ENCODE results near the gene CYSRT1. TPM values are rescaled to one million over a fixed set of nuclear protein-coding genes. Genes with fewer than 3 reads are reported as not detected.

CYSRT1 gene
- total and polyA plus RNA-seq, 5 donors = 0.17 to 0.32 TPM; not detected in 3

GRCh38 chr9:137191691-137192447, 33.1 kb upstream of the CYSRT1 start:
- peaks cover 9% of the 10 kb centered on the region for H3K4me1 ChIP-seq (ENCODE audit: control insufficient read depth, insufficient read depth, low read length)
- intact Hi-C loops (cut with DNase I) = no loop called here

GRCh38 chr9:137192448-137192780, 32.6 kb upstream of the CYSRT1 start:
- DNase-seq (no peak), ATAC-seq (no peak)
- H3K27ac ChIP-seq (ENCODE audit: low read length) = no peak overlapping the region
- no peak overlapping the region for H3K4me3 ChIP-seq (ENCODE audit: low read length)
- intact Hi-C loops (cut with DNase I) = no loop called here
- no peaks in the 10 kb centered on the region for H3K27me3 ChIP-seq (ENCODE audit: control insufficient read depth, insufficient read depth)
- no peaks in the 10 kb centered on the region for H3K9me3 ChIP-seq (ENCODE audit: control insufficient read depth, low read length)
- H3K4me1 ChIP-seq (ENCODE audit: control insufficient read depth, insufficient read depth, low read length) = peaks cover 4% of the 10 kb centered on the region
- 76% methylated on average over 10 of the region's 10 CpGs for WGBS

More at GRCh38 chr9:137191691-137192447, 33.1 kb upstream of the CYSRT1 start:
- WGBS = 82% methylated on average over 22 of the region's 22 CpGs
- ATAC-seq (no peak), DNase-seq (no peak)
- H3K27ac ChIP-seq (ENCODE audit: low read length) = no peak overlapping the region
- no peak overlapping the region for H3K4me3 ChIP-seq (ENCODE audit: low read length)
- no peaks in the 10 kb centered on the region for H3K27me3 ChIP-seq (ENCODE audit: control insufficient read depth, insufficient read depth)
- no peaks in the 10 kb centered on the region for H3K9me3 ChIP-seq (ENCODE audit: control insufficient read depth, low read length)

- intact Hi-C loops (cut with DNase I) = no loop called here
- no peak overlapping the region for H3K27ac ChIP-seq (ENCODE audit: low read length)
- 81% methylated on average over 2 of the region's 2 CpGs for WGBS
- peaks cover 4% of the 10 kb centered on the region for H3K4me1 ChIP-seq (ENCODE audit: control insufficient read depth, insufficient read depth, low read length)
- H3K27me3 ChIP-seq (ENCODE audit: control insufficient read depth, insufficient read depth) = no peaks in the 10 kb centered on the region
- no peak overlapping the region for H3K4me3 ChIP-seq (ENCODE audit: low read length)
- DNase-seq (no peak), ATAC-seq (no peak)
- H3K9me3 ChIP-seq (ENCODE audit: control insufficient read depth, low read length) = no peaks in the 10 kb centered on the region
Observed at GRCh38 chr9:137192859-137193258, 32.1 kb upstream of the CYSRT1 start.

- DNase-seq = no peak
- WGBS = 90% methylated on average over 14 of the region's 14 CpGs
- no peak for ATAC-seq
- Histone ChIP-seq H3K27me3 (ENCODE audit: control insufficient read depth, insufficient read depth) (no peaks in the 10 kb centered on the region), H3K4me3 (ENCODE audit: low read length) (no peak overlapping the region), H3K27ac (ENCODE audit: low read length) (no peak overlapping the region), H3K4me1 (ENCODE audit: control insufficient read depth, insufficient read depth, low read length) (peaks cover 4% of the 10 kb centered on the region), H3K9me3 (ENCODE audit: control insufficient read depth, low read length) (no peaks in the 10 kb centered on the region)
- intact Hi-C loops (cut with DNase I) = no loop called here
Observed at GRCh38 chr9:137193771-137194170, 31.2 kb upstream of the CYSRT1 start.

GRCh38 chr9:137194388-137194787, 30.6 kb upstream of the CYSRT1 start:
- H3K9me3 ChIP-seq (ENCODE audit: control insufficient read depth, low read length) = no peaks in the 10 kb centered on the region
- no peak overlapping the region for H3K4me3 ChIP-seq (ENCODE audit: low read length)
- H3K27me3 ChIP-seq (ENCODE audit: control insufficient read depth, insufficient read depth) = no peaks in the 10 kb centered on the region
- WGBS = 68% methylated on average over 16 of the region's 16 CpGs
- peaks cover 4% of the 10 kb centered on the region for H3K4me1 ChIP-seq (ENCODE audit: control insufficient read depth, insufficient read depth, low read length)
- DNase-seq (no peak), ATAC-seq (no peak)
- intact Hi-C loops (cut with DNase I) = no loop called here
- no peak overlapping the region for H3K27ac ChIP-seq (ENCODE audit: low read length)

- 86% methylated on average over 10 of the region's 10 CpGs for WGBS
- no peak for ATAC-seq
- no peak overlapping the region for H3K27ac ChIP-seq (ENCODE audit: low read length)
- no peaks in the 10 kb centered on the region for H3K9me3 ChIP-seq (ENCODE audit: control insufficient read depth, low read length)
- no peaks in the 10 kb centered on the region for H3K4me1 ChIP-seq (ENCODE audit: control insufficient read depth, insufficient read depth, low read length)
- H3K4me3 ChIP-seq (ENCODE audit: low read length) = no peak overlapping the region
- intact Hi-C loops (cut with DNase I) = no loop called here
- no peak for DNase-seq
- no peaks in the 10 kb centered on the region for H3K27me3 ChIP-seq (ENCODE audit: control insufficient read depth, insufficient read depth)
Observed at GRCh38 chr9:137194909-137195308, 30.1 kb upstream of the CYSRT1 start.

GRCh38 chr9:137195525-137196220, 29.3 kb upstream of the CYSRT1 start:
- 82% methylated on average over 21 of the region's 21 CpGs for WGBS
- DNase-seq (no peak), ATAC-seq (no peak)
- Histone ChIP-seq H3K27ac (ENCODE audit: low read length) (no peak overlapping the region), H3K27me3 (ENCODE audit: control insufficient read depth, insufficient read depth) (no peaks in the 10 kb centered on the region), H3K4me3 (ENCODE audit: low read length) (no peak overlapping the region), H3K4me1 (ENCODE audit: control insufficient read depth, insufficient read depth, low read length) (no peaks in the 10 kb centered on the region), H3K9me3 (ENCODE audit: control insufficient read depth, low read length) (no peaks in the 10 kb centered on the region)
- intact Hi-C loops (cut with DNase I) = no loop called here

- Histone ChIP-seq H3K27me3 (ENCODE audit: control insufficient read depth, insufficient read depth) (no peaks in the 10 kb centered on the region), H3K4me1 (ENCODE audit: control insufficient read depth, insufficient read depth, low read length) (no peaks in the 10 kb centered on the region), H3K9me3 (ENCODE audit: control insufficient read depth, low read length) (no peaks in the 10 kb centered on the region), H3K4me3 (ENCODE audit: low read length) (no peak overlapping the region), H3K27ac (ENCODE audit: low read length) (no peak overlapping the region)
- WGBS = 85% methylated on average over 19 of the region's 19 CpGs
- DNase-seq (no peak), ATAC-seq (no peak)
- intact Hi-C loops (cut with DNase I) = no loop called here
Observed at GRCh38 chr9:137198051-137198901, 26.7 kb upstream of the CYSRT1 start.

GRCh38 chr9:137198902-137199283, 26.1 kb upstream of the CYSRT1 start:
- DNase-seq (no peak), ATAC-seq (no peak)
- H3K4me1 ChIP-seq (ENCODE audit: control insufficient read depth, insufficient read depth, low read length) = no peaks in the 10 kb centered on the region
- no peak overlapping the region for H3K4me3 ChIP-seq (ENCODE audit: low read length)
- H3K27ac ChIP-seq (ENCODE audit: low read length) = no peak overlapping the region
- H3K9me3 ChIP-seq (ENCODE audit: control insufficient read depth, low read length) = no peaks in the 10 kb centered on the region
- WGBS = 73% methylated on average over 11 of the region's 11 CpGs
- H3K27me3 ChIP-seq (ENCODE audit: control insufficient read depth, insufficient read depth) = no peaks in the 10 kb centered on the region
- intact Hi-C loops (cut with DNase I) = no loop called here

GRCh38 chr9:137199411-137200121, 25.4 kb upstream of the CYSRT1 start:
- no peaks in the 10 kb centered on the region for H3K9me3 ChIP-seq (ENCODE audit: control insufficient read depth, low read length)
- H3K4me3 ChIP-seq (ENCODE audit: low read length) = peak overlapping the region; percentile 78
- peak in 1 of 3 donors; percentile 79 for DNase-seq
- H3K27ac ChIP-seq (ENCODE audit: low read length) = no peak overlapping the region
- H3K27me3 ChIP-seq (ENCODE audit: control insufficient read depth, insufficient read depth) = no peaks in the 10 kb centered on the region
- ATAC-seq = no peak
- H3K4me1 ChIP-seq (ENCODE audit: control insufficient read depth, insufficient read depth, low read length) = peaks cover 5% of the 10 kb centered on the region
- intact Hi-C loops (cut with DNase I) = no loop called here
- WGBS = 8% methylated on average over 51 of the region's 51 CpGs

All from right cardiac atrium (tissue), 5 donors.